Kidney tubule cell (primary cell): ENCODE data around the gene SELENOK.
"Not testable (repeated sequence)": the region's sequence is repeated elsewhere in the genome, so short reads cannot be mapped to it uniquely, and the experiment has no call there.

Experiments
- DNase-seq: peaks from one replicate; pipeline ENCODE4 v3.0.0-alpha.2; 2018; ENCODE audit warnings: low spot score

Gene SELENOK

GRCh38 chr3:53891497-53892285 is at the start of gene SELENOK:
Gene SELENOK (minus strand): TSS chr3:53891859.
- DNase-seq: peak; percentile 99

- DNase-seq: peak; percentile 73
Observed at GRCh38 chr3:53941184-53941583, 49.5 kb upstream of the SELENOK start.

- no peak for DNase-seq
Observed at GRCh38 chr3:53940623-53941022, 49.0 kb upstream of the SELENOK start.

- DNase-seq: no peak
Observed at GRCh38 chr3:53939813-53940212, 48.2 kb upstream of the SELENOK start.

GRCh38 chr3:53939086-53939582 is 47.5 kb upstream of the SELENOK start:
- no peak for DNase-seq

GRCh38 chr3:53938645-53939044 is 47.0 kb upstream of the SELENOK start:
- peak; percentile 68 for DNase-seq

- no peak for DNase-seq
Observed at GRCh38 chr3:53936347-53936746, 44.7 kb upstream of the SELENOK start.

- DNase-seq: no peak
Observed at GRCh38 chr3:53935283-53935901, 43.7 kb upstream of the SELENOK start.

- not testable (repeated sequence) for DNase-seq
Observed at GRCh38 chr3:53927208-53927872, 35.7 kb upstream of the SELENOK start.

- DNase-seq: peak; percentile 27
Observed at GRCh38 chr3:53921296-53921695, 29.6 kb upstream of the SELENOK start.

GRCh38 chr3:53919741-53920140 is 28.1 kb upstream of the SELENOK start:
- no peak for DNase-seq

GRCh38 chr3:53913401-53913800 is 21.7 kb upstream of the SELENOK start:
- DNase-seq: no peak

GRCh38 chr3:53902711-53903110 is 11.1 kb upstream of the SELENOK start:
- no peak for DNase-seq

- no peak for DNase-seq
Observed at GRCh38 chr3:53902067-53902466, 10.4 kb upstream of the SELENOK start.

GRCh38 chr3:53900666-53901331 is 9.1 kb upstream of the SELENOK start:
- no peak for DNase-seq

- no peak for DNase-seq
Observed at GRCh38 chr3:53899750-53900149, 8.1 kb upstream of the SELENOK start.

GRCh38 chr3:53892286-53892637 is 603 bp upstream of the SELENOK start:
- DNase-seq: no peak

- DNase-seq: peak; percentile 80
Observed at GRCh38 chr3:53890726-53891475, 758 bp downstream of the SELENOK start.

- no peak for DNase-seq
Observed at GRCh38 chr3:53888232-53888631, 3.4 kb downstream of the SELENOK start.

- no peak for DNase-seq
Observed at GRCh38 chr3:53887446-53887845, 4.2 kb downstream of the SELENOK start.

GRCh38 chr3:53885239-53885638 is 6.4 kb downstream of the SELENOK start:
- peak; percentile 81 for DNase-seq

GRCh38 chr3:53884623-53885022 is 7.0 kb downstream of the SELENOK start:
- no peak for DNase-seq
